HG03095 (cell line): ENCODE data around the gene JMY.

Experiments used
- ATAC-seq: cut with Tn5 transposase; IDR thresholded peaks from one replicate; pipeline ENCODE4 v1.9.1; 2021; ENCODE audit warnings: moderate library complexity; ENCODE audit not compliant: unreplicated experiment

The JMY gene

GRCh38 chr5:79285833-79286232, 49.9 kb downstream of the JMY start:
- no peak for ATAC-seq

- ATAC-seq, result no peak
Measured at GRCh38 chr5:79287380-79287779, 51.4 kb downstream of the JMY start.

- ATAC-seq, result no peak
Measured at GRCh38 chr5:79287907-79288306, 52.0 kb downstream of the JMY start.

GRCh38 chr5:79295029-79295428, 59.1 kb downstream of the JMY start:
- ATAC-seq, result no peak

- no peak for ATAC-seq
Measured at GRCh38 chr5:79297661-79298060, 61.7 kb downstream of the JMY start.

GRCh38 chr5:79301046-79301712, 65.2 kb downstream of the JMY start:
- no peak for ATAC-seq

DNA sequence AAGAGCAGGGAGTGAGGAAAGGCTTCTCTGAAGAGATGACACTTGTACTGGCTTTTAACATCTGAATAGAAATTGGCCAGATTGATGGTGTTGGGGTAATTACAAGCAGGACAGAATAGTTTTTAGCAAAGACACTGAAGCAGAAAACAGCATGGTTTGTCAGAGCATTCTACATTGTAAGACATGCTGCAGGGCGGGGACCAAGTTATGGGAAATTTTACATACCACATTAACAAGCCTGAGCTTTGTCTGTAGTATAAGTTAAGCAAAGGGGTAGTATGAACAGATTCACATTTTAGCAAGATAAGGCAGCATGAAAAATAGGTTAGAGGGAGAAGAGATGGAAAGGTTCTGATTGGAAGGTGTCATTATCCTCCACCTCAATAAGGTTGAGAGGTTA, 66.5 kb downstream of the JMY start:
- no peak for ATAC-seq

DNA sequence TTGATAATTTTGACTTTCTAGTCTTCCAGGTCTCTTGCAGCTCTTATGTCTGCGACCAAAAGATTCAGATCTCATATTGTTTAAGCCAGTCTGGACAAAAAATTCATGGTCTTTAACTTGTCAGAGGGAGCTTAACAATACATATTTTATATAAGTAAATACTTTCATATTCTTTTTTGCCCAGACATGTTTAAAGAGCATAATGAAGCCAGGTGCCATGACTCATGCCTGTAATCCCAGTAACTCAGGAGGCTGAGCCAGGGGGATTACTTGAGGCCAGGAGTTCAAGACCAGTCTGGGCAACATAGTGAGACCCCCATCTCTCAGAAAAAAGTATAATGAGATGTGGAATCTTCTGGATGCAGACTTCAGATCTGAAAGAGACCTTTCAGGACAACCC, 69.8 kb downstream of the JMY start:
- ATAC-seq, result no peak

- no peak for ATAC-seq
Measured at GRCh38 chr5:79318935-79319614, 83.1 kb downstream of the JMY start.

DNA sequence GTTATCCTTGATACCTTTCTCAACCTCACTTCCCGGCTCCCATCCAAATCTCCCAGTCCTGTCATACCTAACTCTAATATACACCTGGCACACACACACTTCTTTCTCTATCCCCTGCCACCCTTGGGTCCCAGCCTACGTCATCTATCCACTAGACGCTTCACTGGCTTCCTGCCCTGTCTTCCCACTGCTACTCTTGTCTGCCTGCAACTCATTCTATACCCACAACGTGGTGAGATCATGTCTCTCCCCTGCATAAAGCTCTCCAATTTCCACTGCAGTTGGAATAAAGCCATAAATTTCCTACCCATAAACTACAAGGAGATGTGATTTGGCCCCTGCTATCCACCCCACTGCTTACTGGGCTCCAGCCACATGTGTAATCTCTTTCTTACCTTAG, 93.5 kb downstream of the JMY start:
- no peak for ATAC-seq

- ATAC-seq, result no peak
Measured at GRCh38 chr5:79330071-79330470, 94.1 kb downstream of the JMY start.

DNA sequence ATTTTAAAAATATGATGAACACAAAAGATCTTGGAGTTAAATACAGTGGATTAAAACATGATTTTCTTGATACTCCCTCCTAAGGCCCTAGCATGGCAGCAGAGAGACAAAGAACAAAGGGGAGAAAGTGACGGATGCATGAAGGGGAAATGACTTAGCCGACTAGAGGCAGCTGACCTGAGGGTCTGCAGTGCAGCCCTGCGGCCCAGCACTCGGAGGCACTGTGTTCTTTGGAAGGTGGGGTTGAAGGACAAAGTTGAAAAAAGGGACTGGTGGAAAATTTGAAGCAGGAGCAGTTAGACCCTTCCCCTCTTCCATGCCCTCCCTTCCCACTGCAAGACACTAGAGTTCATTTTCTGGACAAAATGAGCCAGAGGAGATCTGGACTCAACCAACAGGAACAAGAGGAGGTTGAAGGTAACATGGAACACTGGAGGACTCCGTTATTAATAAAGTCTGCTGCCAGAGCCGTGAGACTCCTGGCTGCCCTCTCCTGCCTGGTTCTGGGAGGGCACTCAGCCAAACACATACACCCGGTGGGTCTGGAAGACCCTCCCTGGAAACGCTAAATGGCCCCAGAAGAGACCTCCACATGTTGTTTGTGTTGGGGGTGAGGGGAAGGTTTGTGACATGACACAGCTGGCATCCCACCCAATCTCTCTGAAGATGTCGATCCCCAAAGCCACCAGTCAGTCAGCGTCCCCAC, 98.1 kb downstream of the JMY start:
- no peak for ATAC-seq

DNA sequence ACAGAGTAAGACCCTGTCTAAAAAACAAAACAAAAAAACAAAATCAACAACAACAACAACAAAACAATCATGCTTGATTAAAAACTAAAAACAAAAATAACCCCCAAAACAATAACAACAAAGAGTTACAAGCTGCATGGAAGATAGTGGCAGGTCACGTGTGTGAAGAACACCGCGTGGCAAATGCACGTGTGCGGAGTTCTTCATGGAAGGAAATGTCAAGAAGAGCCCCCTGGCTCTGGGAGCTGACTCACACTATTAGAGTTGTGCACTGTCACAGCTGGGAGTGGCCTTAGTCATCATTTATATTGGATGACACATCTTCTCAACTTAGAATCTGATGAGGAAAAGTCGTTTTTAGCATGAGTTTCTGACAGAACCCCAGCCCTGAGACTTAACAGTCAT, 110.5 kb downstream of the JMY start:
- ATAC-seq, result no peak

DNA sequence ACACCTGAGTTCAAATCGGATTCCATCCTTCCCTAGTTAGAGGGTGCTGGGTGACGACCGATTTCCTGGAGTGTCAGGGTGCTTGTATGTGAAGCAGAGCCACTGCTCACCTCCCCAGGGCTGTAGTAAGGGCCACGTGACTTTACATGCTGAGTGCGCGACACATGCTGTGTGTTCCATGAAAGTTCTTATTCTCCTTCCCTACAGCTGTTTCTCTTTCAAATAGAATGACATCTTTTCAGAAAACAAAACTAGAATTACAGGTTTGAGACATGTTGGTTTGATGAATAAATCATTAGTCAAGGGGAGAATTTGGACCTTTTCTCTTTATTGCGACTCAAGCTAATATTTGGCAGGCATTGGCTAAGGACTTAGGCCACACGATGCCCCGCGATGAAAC, 113.1 kb downstream of the JMY start:
- no peak for ATAC-seq

GRCh38 chr5:79349881-79350280, 114.0 kb downstream of the JMY start:
- ATAC-seq, result no peak

DNA sequence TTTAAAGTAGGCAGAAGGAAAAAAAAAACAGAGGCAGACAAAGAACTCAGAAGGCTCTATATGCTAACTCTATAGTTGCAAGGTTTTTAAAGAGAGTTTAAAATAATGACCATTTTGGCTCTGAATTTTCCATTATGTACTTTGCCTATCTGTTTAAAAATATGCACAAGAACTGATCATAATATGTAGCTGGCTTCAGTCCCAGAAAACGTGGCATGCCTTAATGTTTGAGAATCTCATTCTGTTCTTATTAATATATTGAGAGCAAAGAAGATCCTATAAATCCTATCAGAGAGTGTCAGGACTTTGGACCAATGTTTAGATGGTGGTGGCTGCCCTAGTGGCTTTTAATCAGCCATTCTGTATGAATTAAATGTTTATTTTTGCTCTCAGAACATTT, 121.5 kb downstream of the JMY start:
- ATAC-seq, result no peak
